ENCODE results near the gene ATP10D. TPM values are rescaled to one million over a fixed set of nuclear protein-coding genes. Genes with fewer than 3 reads are reported as not detected.

The ATP10D gene
- total and polyA plus RNA-seq, 4 donors = 9.3 to 57.4 (median 41.3) TPM

DNA sequence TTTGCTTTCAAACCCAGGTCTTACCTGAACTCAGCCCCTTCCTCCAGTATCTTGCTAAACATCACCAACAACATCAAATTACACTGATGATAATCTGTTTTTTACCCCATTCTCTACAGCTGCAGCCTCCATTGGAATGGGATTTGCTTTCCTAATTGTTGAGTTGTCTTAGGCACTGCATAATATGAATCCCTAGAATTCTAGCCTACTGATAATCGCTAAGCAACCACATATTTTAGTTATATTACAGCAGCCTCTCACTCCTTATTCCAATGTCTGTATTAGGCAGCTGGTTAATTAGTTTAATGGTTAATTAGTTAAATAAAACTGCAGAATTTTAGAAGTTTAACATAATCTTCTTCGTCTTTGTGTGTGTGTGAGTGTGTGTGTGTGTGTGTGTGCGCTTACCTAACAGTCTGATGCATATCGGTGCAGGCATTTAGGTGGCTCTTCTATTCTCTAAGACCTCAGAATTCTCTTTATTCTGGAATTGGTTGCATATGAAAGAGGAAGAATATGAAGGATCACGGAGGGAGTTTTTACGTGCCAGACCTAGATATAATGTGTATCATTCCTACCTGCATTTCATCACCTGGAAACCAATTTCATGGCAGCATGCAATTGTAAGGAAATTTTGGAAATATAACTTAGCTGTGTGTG is 16.2 kb upstream of the ATP10D start:
- H3K27ac ChIP-seq (ENCODE audit: low read depth in 1 of 2, low read length in 2 of 2) = no peak overlapping the region
- H3K27me3 ChIP-seq (ENCODE audit: control insufficient read depth in 1 of 2, insufficient read depth in 2 of 2, low read length in 1 of 2) = no peaks in the 10 kb centered on the region
- H3K36me3 ChIP-seq (ENCODE audit: control insufficient read depth in 1 of 2, insufficient read depth in 2 of 2, low read length in 1 of 2) = no peaks in the 10 kb centered on the region
- ATAC-seq (ENCODE audit: low FRiP score) (no peak), DNase-seq (no peak)
- H3K4me1 ChIP-seq (ENCODE audit: control insufficient read depth in 1 of 2, insufficient read depth in 2 of 2, low read length in 2 of 2) = peaks cover 0 to 1% of the 10 kb centered on the region in 2 donors
- intact Hi-C loops (cut with DNase I) = loop anchor here in 1 of 2 donors (5.0 kb wide), 1 partner anchor 63 kb away; no protein-coding TSS in a partner anchor
- no peak overlapping the region for H3K4me3 ChIP-seq (ENCODE audit: low read length in 2 of 2)
- no peaks in the 10 kb centered on the region for H3K9me3 ChIP-seq (ENCODE audit: control insufficient read depth, low read length)
- WGBS, 2 donors = 78 to 84% methylated on average over 6 of the region's 6 CpGs

DNA sequence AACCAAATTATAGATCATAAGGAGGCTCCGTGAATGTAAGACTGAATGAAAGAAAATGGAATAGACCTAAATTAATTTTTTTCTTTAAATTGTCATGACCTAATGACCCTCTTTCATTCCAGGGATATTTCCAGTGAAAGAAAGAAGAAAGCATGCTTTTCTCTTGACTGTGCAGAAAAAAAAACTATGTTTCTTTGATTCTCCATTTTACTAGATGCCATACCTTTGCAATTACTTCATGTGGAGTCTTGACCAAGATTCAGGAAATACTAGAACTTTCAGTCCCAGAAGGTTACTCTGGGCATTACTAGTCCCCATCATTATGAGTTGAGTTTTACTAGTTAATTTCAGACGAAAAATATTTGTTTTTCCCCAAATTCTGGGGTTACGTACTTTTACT is 15.1 kb upstream of the ATP10D start:
- no peak overlapping the region for H3K27ac ChIP-seq (ENCODE audit: low read depth in 1 of 2, low read length in 2 of 2)
- H3K36me3 ChIP-seq (ENCODE audit: control insufficient read depth in 1 of 2, insufficient read depth in 2 of 2, low read length in 1 of 2) = no peaks in the 10 kb centered on the region
- 90 to 94% methylated on average over 3 of the region's 3 CpGs for WGBS, 2 donors
- intact Hi-C loops (cut with DNase I) = loop anchor here in 1 of 2 donors (5.0 kb wide), 1 partner anchor 62 kb away; no protein-coding TSS in a partner anchor
- H3K9me3 ChIP-seq (ENCODE audit: control insufficient read depth, low read length) = no peaks in the 10 kb centered on the region
- DNase-seq = no peak
- peaks cover 0 to 1% of the 10 kb centered on the region in 2 donors for H3K4me1 ChIP-seq (ENCODE audit: control insufficient read depth in 1 of 2, insufficient read depth in 2 of 2, low read length in 2 of 2)
- H3K27me3 ChIP-seq (ENCODE audit: control insufficient read depth in 1 of 2, insufficient read depth in 2 of 2, low read length in 1 of 2) = no peaks in the 10 kb centered on the region
- no peak for ATAC-seq (ENCODE audit: low FRiP score)
- no peak overlapping the region for H3K4me3 ChIP-seq (ENCODE audit: low read length in 2 of 2)

DNA sequence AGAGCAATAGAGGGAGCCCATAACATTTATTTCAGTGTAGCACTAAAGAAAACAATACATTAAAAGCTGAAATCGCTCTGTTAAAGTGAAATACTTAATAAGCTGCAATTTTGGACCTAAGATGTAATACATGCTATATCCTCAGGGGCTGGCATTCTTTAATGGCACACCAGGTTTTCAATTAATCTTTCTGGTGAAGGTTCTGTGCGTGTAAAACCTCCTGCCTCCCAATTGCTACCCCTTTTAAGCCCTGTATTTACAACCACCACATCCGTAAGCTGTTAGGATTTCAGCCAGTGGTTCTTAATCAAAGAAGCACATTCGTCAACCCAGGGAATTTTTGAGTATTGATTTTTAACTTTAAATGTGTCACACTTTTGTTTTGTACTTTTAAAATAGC is 14.0 kb upstream of the ATP10D start:
- intact Hi-C loops (cut with DNase I) = no loop called here
- Histone ChIP-seq H3K36me3 (ENCODE audit: control insufficient read depth in 1 of 2, insufficient read depth in 2 of 2, low read length in 1 of 2) (no peaks in the 10 kb centered on the region), H3K4me3 (ENCODE audit: low read length in 2 of 2) (no peak overlapping the region), H3K4me1 (ENCODE audit: control insufficient read depth in 1 of 2, insufficient read depth in 2 of 2, low read length in 2 of 2) (peaks cover 0 to 1% of the 10 kb centered on the region in 2 donors), H3K27me3 (ENCODE audit: control insufficient read depth in 1 of 2, insufficient read depth in 2 of 2, low read length in 1 of 2) (no peaks in the 10 kb centered on the region), H3K27ac (ENCODE audit: low read depth in 1 of 2, low read length in 2 of 2) (no peak overlapping the region), H3K9me3 (ENCODE audit: control insufficient read depth, low read length) (no peaks in the 10 kb centered on the region)
- DNase-seq (no peak), ATAC-seq (ENCODE audit: low FRiP score) (no peak)
- 54 to 56% methylated on average over 4 of the region's 4 CpGs for WGBS, 2 donors

DNA sequence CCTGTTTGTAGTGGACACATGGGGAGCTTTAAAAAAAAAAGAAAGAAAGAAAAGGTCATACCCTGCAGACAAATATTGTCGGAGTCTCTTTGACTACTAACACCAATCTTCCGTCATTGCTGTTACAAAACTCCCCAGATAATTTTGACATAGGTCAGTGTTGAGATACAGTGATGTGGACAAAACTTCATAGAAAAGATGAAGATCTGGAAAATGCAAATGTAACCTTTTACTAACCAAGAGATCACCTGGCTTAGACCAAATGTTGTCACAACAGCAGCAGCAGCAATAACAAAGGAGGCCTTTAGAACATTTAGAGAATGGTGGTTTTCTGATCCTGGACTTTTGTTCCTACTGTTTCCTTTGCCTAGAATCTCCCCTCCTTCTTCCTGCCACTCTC is 13.5 kb upstream of the ATP10D start:
- Histone ChIP-seq H3K9me3 (ENCODE audit: control insufficient read depth, low read length) (no peaks in the 10 kb centered on the region), H3K4me3 (ENCODE audit: low read length in 2 of 2) (no peak overlapping the region), H3K27ac (ENCODE audit: low read depth in 1 of 2, low read length in 2 of 2) (no peak overlapping the region), H3K27me3 (ENCODE audit: control insufficient read depth in 1 of 2, insufficient read depth in 2 of 2, low read length in 1 of 2) (no peaks in the 10 kb centered on the region), H3K4me1 (ENCODE audit: control insufficient read depth in 1 of 2, insufficient read depth in 2 of 2, low read length in 2 of 2) (peaks cover 0 to 1% of the 10 kb centered on the region in 2 donors), H3K36me3 (ENCODE audit: control insufficient read depth in 1 of 2, insufficient read depth in 2 of 2, low read length in 1 of 2) (no peaks in the 10 kb centered on the region)
- DNase-seq (no peak), ATAC-seq (ENCODE audit: low FRiP score) (no peak)
- intact Hi-C loops (cut with DNase I) = no loop called here
- WGBS, 2 donors = 96% methylated on average over 2 of the region's 2 CpGs

DNA sequence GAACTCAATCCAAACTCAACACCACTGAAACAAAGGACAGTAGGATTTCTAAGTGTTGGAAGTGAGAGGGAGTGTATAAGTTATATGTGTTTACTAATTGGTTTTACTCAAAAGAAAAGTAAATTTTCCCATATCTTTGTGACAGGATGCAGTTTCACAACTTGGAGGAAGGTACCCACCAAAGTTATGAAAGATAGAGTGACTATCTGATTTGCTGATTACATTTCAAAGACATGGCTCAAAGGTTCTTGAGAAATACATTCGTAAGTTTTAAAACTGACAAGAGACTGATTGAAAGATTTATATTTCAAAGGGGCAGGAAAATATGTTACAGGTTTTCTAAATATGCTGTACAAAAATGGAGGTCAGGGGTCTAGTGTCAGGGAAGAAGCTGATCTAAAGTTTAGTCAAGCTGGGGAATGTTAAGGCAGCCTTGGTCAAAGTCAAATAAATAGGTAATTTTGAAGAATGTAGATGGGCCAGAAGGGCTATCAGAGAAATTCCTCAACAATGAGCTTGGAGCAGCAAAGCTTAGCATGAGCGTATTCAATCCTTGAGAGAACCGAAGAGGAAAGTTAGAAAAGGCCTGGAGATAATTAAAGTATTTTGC is 11.8 kb upstream of the ATP10D start:
- H3K4me1 ChIP-seq (ENCODE audit: control insufficient read depth in 1 of 2, insufficient read depth in 2 of 2, low read length in 2 of 2) = peaks cover 0 to 1% of the 10 kb centered on the region in 2 donors
- H3K27ac ChIP-seq (ENCODE audit: low read depth in 1 of 2, low read length in 2 of 2) = no peak overlapping the region
- no peaks in the 10 kb centered on the region for H3K27me3 ChIP-seq (ENCODE audit: control insufficient read depth in 1 of 2, insufficient read depth in 2 of 2, low read length in 1 of 2)
- intact Hi-C loops (cut with DNase I) = no loop called here
- H3K36me3 ChIP-seq (ENCODE audit: control insufficient read depth in 1 of 2, insufficient read depth in 2 of 2, low read length in 1 of 2) = no peaks in the 10 kb centered on the region
- H3K9me3 ChIP-seq (ENCODE audit: control insufficient read depth, low read length) = no peaks in the 10 kb centered on the region
- no peak overlapping the region for H3K4me3 ChIP-seq (ENCODE audit: low read length in 2 of 2)
- no peak for DNase-seq
- 92 to 95% methylated on average over 3 of the region's 3 CpGs for WGBS, 2 donors
- no peak for ATAC-seq (ENCODE audit: low FRiP score)

DNA sequence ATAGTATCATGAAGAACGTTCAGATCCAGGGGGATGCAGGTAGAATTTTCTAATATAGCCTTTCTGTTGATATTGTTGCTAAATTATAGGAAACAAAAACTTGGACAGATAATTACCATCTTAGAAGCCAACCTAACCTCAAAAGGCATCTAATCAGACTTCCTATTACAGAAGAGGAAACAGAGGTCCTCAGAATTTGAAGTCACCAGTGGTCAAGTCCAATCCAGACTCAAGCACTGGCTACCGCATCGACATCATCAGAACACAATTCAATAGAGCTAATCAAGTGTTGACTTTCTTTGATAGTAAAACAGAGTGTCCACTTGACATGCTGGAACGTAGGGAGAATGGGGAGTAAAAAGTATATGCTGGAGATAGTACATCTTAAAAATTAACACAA is 10.3 kb upstream of the ATP10D start:
- 73 to 76% methylated on average over 4 of the region's 4 CpGs for WGBS, 2 donors
- Histone ChIP-seq H3K9me3 (ENCODE audit: control insufficient read depth, low read length) (no peaks in the 10 kb centered on the region), H3K27ac (ENCODE audit: low read depth in 1 of 2, low read length in 2 of 2) (no peak overlapping the region), H3K36me3 (ENCODE audit: control insufficient read depth in 1 of 2, insufficient read depth in 2 of 2, low read length in 1 of 2) (no peaks in the 10 kb centered on the region), H3K27me3 (ENCODE audit: control insufficient read depth in 1 of 2, insufficient read depth in 2 of 2, low read length in 1 of 2) (no peaks in the 10 kb centered on the region), H3K4me1 (ENCODE audit: control insufficient read depth in 1 of 2, insufficient read depth in 2 of 2, low read length in 2 of 2) (no peaks in the 10 kb centered on the region), H3K4me3 (ENCODE audit: low read length in 2 of 2) (no peak overlapping the region)
- ATAC-seq (ENCODE audit: low FRiP score) (no peak), DNase-seq (no peak)
- intact Hi-C loops (cut with DNase I) = no loop called here

DNA sequence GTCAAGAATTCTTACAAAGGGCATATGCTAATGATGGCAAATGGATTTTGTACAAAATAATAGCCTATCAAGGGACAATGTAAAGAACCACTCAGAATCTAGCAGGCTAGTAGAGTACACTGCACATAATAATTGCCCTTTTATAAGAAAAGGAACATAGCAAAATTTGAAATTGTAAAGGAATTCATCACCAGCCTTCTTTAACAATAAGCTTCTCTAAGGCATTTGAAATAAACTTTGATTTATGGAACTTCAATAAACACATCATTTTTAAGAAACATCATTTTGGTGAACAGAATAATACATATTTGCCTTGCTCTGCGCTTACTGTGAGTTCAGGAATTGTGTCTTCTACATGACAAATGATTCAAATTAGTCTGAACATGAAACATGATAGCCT is 9.7 kb upstream of the ATP10D start:
- DNase-seq (no peak), ATAC-seq (ENCODE audit: low FRiP score) (no peak)
- H3K4me1 ChIP-seq (ENCODE audit: control insufficient read depth in 1 of 2, insufficient read depth in 2 of 2, low read length in 2 of 2) = no peaks in the 10 kb centered on the region
- no peak overlapping the region for H3K4me3 ChIP-seq (ENCODE audit: low read length in 2 of 2)
- intact Hi-C loops (cut with DNase I) = no loop called here
- no peak overlapping the region for H3K27ac ChIP-seq (ENCODE audit: low read depth in 1 of 2, low read length in 2 of 2)
- WGBS, 2 donors = 89 to 90% methylated on average over 1 of the region's 1 CpG
- no peaks in the 10 kb centered on the region for H3K9me3 ChIP-seq (ENCODE audit: control insufficient read depth, low read length)
- H3K36me3 ChIP-seq (ENCODE audit: control insufficient read depth in 1 of 2, insufficient read depth in 2 of 2, low read length in 1 of 2) = no peaks in the 10 kb centered on the region
- no peaks in the 10 kb centered on the region for H3K27me3 ChIP-seq (ENCODE audit: control insufficient read depth in 1 of 2, insufficient read depth in 2 of 2, low read length in 1 of 2)

DNA sequence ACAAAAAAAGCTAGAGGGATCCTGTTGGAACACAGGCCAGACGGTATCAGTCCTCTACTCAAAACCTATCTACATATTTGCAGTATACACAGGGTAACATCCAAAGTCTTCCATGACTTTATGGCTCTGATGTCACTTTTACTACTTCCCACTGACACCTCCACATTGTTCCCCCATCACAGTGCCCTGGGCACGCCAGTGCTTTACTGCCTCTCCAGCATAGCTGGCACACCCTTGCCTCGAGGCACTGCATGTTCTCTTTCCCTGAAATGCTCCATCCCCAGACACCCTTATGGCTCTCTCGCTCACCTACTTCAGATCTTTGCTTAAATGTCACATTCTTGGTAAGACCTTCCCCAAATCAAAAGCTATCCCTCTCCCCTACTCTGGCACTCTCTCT is 6.3 kb upstream of the ATP10D start:
- DNase-seq = no peak
- intact Hi-C loops (cut with DNase I) = loop anchor here in 1 of 2 donors (1.0 kb wide), 1 partner anchor 16 kb away; the partner anchor contains the start of gene COMMD8
- Histone ChIP-seq H3K36me3 (ENCODE audit: control insufficient read depth in 1 of 2, insufficient read depth in 2 of 2, low read length in 1 of 2) (no peaks in the 10 kb centered on the region), H3K9me3 (ENCODE audit: control insufficient read depth, low read length) (no peaks in the 10 kb centered on the region), H3K27me3 (ENCODE audit: control insufficient read depth in 1 of 2, insufficient read depth in 2 of 2, low read length in 1 of 2) (no peaks in the 10 kb centered on the region), H3K4me3 (ENCODE audit: low read length in 2 of 2) (no peak overlapping the region), H3K27ac (ENCODE audit: low read depth in 1 of 2, low read length in 2 of 2) (no peak overlapping the region), H3K4me1 (ENCODE audit: control insufficient read depth in 1 of 2, insufficient read depth in 2 of 2, low read length in 2 of 2) (no peaks in the 10 kb centered on the region)
- 91 to 94% methylated on average over 4 of the region's 4 CpGs for WGBS, 2 donors
- no peak for ATAC-seq (ENCODE audit: low FRiP score)

DNA sequence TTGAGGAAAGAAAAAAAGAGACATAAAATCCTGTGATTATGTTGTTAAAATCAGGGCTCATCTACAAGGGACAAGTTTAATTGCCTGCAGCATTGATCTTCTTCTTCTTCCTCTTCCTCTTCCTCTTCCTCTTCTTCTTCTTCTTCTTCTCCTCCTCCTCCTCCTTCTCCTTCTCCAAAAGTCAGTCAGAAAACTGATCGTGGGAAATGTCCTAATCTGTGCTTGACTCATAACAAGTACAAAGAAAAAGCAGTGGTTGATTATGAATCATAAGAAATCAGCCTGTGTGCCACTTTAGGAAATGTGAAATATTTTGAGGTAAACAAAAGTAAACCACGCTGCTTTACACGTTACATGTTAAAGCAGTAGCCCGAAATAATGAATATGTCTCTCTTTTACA is 2.7 kb upstream of the ATP10D start:
- no peak overlapping the region for H3K27ac ChIP-seq (ENCODE audit: low read depth in 1 of 2, low read length in 2 of 2)
- no peaks in the 10 kb centered on the region for H3K4me1 ChIP-seq (ENCODE audit: control insufficient read depth in 1 of 2, insufficient read depth in 2 of 2, low read length in 2 of 2)
- H3K4me3 ChIP-seq (ENCODE audit: low read length in 2 of 2) = no peak overlapping the region
- intact Hi-C loops (cut with DNase I) = no loop called here
- H3K9me3 ChIP-seq (ENCODE audit: control insufficient read depth, low read length) = no peaks in the 10 kb centered on the region
- H3K36me3 ChIP-seq (ENCODE audit: control insufficient read depth in 1 of 2, insufficient read depth in 2 of 2, low read length in 1 of 2) = no peaks in the 10 kb centered on the region
- no peaks in the 10 kb centered on the region for H3K27me3 ChIP-seq (ENCODE audit: control insufficient read depth in 1 of 2, insufficient read depth in 2 of 2, low read length in 1 of 2)
- 59 to 67% methylated on average over 4 of the region's 4 CpGs for WGBS, 2 donors
- ATAC-seq (ENCODE audit: low FRiP score) = no peak
- DNase-seq = no peak
